Pancreas (tissue), 10 donors: Measurements from ENCODE around the gene RPF1. TPM values are rescaled to one million over a fixed set of nuclear protein-coding genes. Genes with fewer than 3 reads are reported as not detected.

Experiments
- ATAC-seq, 4 donors: fragments of 200-7000 bp; cut with Tn5 transposase; one replicate each; pipeline versions ENCODE4 v1.8.0 to v1.9.1; 2020; ENCODE audit warnings: mild to moderate bottlenecking in 4 of 4, moderate library complexity in 4 of 4
- DNase-seq, 6 donors: peaks; one replicate each; pipeline ENCODE4 v3.0.0-alpha.2; 2020
- FAIRE-seq: peaks from 2 replicates; lab custom pipeline; 2012; peaks lifted over from hg19 to GRCh38; lab: Jason Lieb, UNC
- H3K27ac ChIP-seq, 4 donors: fragments of 200-600 bp; sonication (generic); 1 replicate in 3 of 4; 2 replicates in 1 of 4; pipeline versions ENCODE4 v1.5.0 to v1.8.0; 2020
- H3K27me3 ChIP-seq, 4 donors: fragments of 200-600 bp; one replicate each; pipeline ENCODE4 v1.8.0; 2021
- H3K36me3 ChIP-seq, 3 donors: fragments of 200-600 bp; sonication (generic) in 1 of 3; one replicate each; pipeline versions ENCODE4 v1.5.0 to v1.8.0; 2020 to 2021
- H3K4me1 ChIP-seq, 3 donors: fragments of 200-600 bp; one replicate each; pipeline ENCODE4 v1.8.0; 2021
- H3K4me3 ChIP-seq, 4 donors: fragments of 200-600 bp; sonication (generic) in 2 of 4; one replicate each; pipeline versions ENCODE4 v1.5.0 to v1.8.0; 2020 to 2021
- H3K9me3 ChIP-seq, 4 donors: fragments of 200-600 bp; one replicate each; pipeline ENCODE4 v1.8.0; 2021
- WGBS, 2 donors: extraction: QIAGEN DNeasy Blood & Tissue Kit; methylation state at CpG; one replicate each; pipeline ENCODE4 v1.1.7; 2013; 5-methylcytosine and 5-hydroxymethylcytosine counted together
- intact Hi-C, 3 donors: fragments of 100-400 bp; cut with DNase I; formaldehyde crosslinking; loops; one replicate each; pipeline versions ENCODE4 v1.11.1 to v1.14.2; 2022
- polyA plus RNA-seq, 2 donors: library from polyadenylated mRNA; stranded (reverse); fragments of 200-250 nt; gene quantifications; one replicate each; pipeline ENCODE4 v1.2.3, GENCODE V29; 2013
- total RNA-seq, 6 donors: library from RNA; stranded (reverse); fragmentation: NEBNext Ultra II Directional in 4 of 6; extraction: Animal tissue kit (Norgen Biotek cat#: 25700) in 4 of 6; gene quantifications; one replicate each; pipeline versions ENCODE4 v1.2.1 to v1.2.4, GENCODE V29; 2021 to 2023
- TF ChIP-seq, protein P1 (sequence below), 4 donors: fragments of 200-600 bp; sonication (generic) in 3 of 4; IDR thresholded peaks; one replicate each; pipeline versions ENCODE4 v1.5.0 to v1.8.0; 2021; ENCODE audit warnings: antibody characterized with exemption in 4 of 4
- donor health status: healthy with polysubstance abuse.
- donor health status: DM: no; HTN: no; CAD: no; lungs with moderate emphysema.
- donor health status: DM: no; HTN: no; CAD: no.
- donor health status: control.
- donor health status: control.
- donor health status: Bipolar disorder and iron deficiency.
- donor health status: DM: yes; HTN: yes; CAD: no.
- donor health status: DM: no; HTN: no; CAD: no.
- donor health status: DM: no; HTN: no; CAD: no.
- donor health status: DM: yes; HTN: yes; CAD: no.

The RPF1 gene
- total and polyA plus RNA-seq, 8 donors = 7.2 to 23.3 (median 11.0) TPM

DNA sequence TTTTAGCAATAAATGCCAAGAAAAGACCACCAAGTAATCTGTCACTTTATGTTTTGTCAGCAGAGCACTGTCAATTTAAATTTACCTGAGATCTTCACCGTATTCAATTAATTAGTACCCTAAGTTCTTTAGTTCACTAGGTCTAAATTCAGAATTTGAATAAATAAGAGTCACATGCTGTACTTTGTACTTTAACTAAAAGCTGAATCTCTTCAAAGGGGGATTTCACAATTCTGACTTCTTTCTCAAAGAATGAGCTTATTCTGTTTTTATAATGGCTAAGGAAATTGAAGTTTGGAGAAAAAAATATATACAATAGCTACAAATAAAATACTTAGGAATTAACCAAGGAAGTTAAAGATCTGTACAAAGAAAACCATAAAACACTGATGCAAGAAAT lies 29.4 kb downstream of the RPF1 start:
- H3K27ac ChIP-seq = no peak overlapping the region
- H3K36me3 ChIP-seq = no peaks in the 10 kb centered on the region
- H3K27me3 ChIP-seq = no peaks in the 10 kb centered on the region
- peaks cover 2 to 13% (median 9%) of the 10 kb centered on the region in 3 donors for H3K4me1 ChIP-seq
- DNase-seq = no peak
- ATAC-seq = no peak
- no peak for FAIRE-seq
- WGBS, 2 donors = 98 to 99% methylated on average over 1 of the region's 1 CpG
- TF ChIP-seq, protein P1, sequence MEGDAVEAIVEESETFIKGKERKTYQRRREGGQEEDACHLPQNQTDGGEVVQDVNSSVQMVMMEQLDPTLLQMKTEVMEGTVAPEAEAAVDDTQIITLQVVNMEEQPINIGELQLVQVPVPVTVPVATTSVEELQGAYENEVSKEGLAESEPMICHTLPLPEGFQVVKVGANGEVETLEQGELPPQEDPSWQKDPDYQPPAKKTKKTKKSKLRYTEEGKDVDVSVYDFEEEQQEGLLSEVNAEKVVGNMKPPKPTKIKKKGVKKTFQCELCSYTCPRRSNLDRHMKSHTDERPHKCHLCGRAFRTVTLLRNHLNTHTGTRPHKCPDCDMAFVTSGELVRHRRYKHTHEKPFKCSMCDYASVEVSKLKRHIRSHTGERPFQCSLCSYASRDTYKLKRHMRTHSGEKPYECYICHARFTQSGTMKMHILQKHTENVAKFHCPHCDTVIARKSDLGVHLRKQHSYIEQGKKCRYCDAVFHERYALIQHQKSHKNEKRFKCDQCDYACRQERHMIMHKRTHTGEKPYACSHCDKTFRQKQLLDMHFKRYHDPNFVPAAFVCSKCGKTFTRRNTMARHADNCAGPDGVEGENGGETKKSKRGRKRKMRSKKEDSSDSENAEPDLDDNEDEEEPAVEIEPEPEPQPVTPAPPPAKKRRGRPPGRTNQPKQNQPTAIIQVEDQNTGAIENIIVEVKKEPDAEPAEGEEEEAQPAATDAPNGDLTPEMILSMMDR (IDR thresholded peaks at IDR 0.05) = no peak
- H3K9me3 ChIP-seq = no peaks in the 10 kb centered on the region
- no peak overlapping the region for H3K4me3 ChIP-seq
- intact Hi-C loops = no loop called here

GRCh38 chr1:84509029-84509428 lies 30.0 kb downstream of the RPF1 start:
- FAIRE-seq = no peak
- TF ChIP-seq, protein P1 (IDR thresholded peaks at IDR 0.05) = no peak

DNA sequence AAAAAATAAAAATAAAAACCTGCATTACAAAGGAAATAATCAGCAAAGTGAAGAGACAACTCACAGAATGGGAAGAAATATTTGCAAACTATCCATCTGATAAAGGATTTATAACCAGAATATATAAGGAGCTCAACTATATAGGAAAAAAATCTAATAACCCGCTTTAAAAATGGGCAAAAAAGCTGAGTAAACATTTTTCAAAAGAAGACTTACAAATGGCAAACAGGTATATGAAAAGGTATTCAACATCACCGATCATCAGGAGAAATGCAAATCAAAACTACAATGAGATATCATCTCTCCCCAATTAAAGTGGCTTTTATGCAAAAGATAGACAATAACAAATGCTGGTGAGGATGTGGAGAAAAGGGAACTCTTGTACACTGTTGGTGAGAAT lies 31.1 kb downstream of the RPF1 start:
- Histone ChIP-seq H3K9me3 (no peaks in the 10 kb centered on the region), H3K27me3 (no peaks in the 10 kb centered on the region), H3K4me3 (no peak overlapping the region), H3K4me1 (no peaks in the 10 kb centered on the region), H3K27ac (no peak overlapping the region), H3K36me3 (no peaks in the 10 kb centered on the region)
- ATAC-seq (no peak), FAIRE-seq (no peak), DNase-seq (no peak)
- WGBS, 2 donors = 46 to 48% methylated on average over 2 of the region's 2 CpGs
- intact Hi-C loops = no loop called here
- TF ChIP-seq, protein P1 (IDR thresholded peaks at IDR 0.05) = no peak

More at GRCh38 chr1:84509029-84509428, 30.0 kb downstream of the RPF1 start:
- DNase-seq (no peak), ATAC-seq (no peak)
- Histone ChIP-seq H3K4me3 (no peak overlapping the region), H3K36me3 (no peaks in the 10 kb centered on the region), H3K4me1 (peaks cover 0 to 8% (median 4%) of the 10 kb centered on the region in 3 donors), H3K9me3 (no peaks in the 10 kb centered on the region), H3K27ac (no peak overlapping the region), H3K27me3 (no peaks in the 10 kb centered on the region)
- intact Hi-C loops = no loop called here
- 88 to 99% methylated on average over 4 of the region's 4 CpGs for WGBS, 2 donors

GRCh38 chr1:84510668-84511067 lies 31.6 kb downstream of the RPF1 start:
- intact Hi-C loops = no loop called here

GRCh38 chr1:84524590-84524989 lies 45.5 kb downstream of the RPF1 start:
- no peak overlapping the region for H3K4me3 ChIP-seq
- H3K27me3 ChIP-seq = no peaks in the 10 kb centered on the region
- H3K36me3 ChIP-seq = no peaks in the 10 kb centered on the region
- intact Hi-C loops = no loop called here
- no peaks in the 10 kb centered on the region for H3K4me1 ChIP-seq
- ATAC-seq (no peak), DNase-seq (no peak), FAIRE-seq (no peak)
- H3K9me3 ChIP-seq = no peaks in the 10 kb centered on the region
- no peak overlapping the region for H3K27ac ChIP-seq
- TF ChIP-seq, protein P1 (IDR thresholded peaks at IDR 0.05) = no peak

More at GRCh38 chr1:84510668-84511067, 31.6 kb downstream of the RPF1 start:
- Histone ChIP-seq H3K9me3 (no peaks in the 10 kb centered on the region), H3K4me1 (no peaks in the 10 kb centered on the region), H3K27ac (no peak overlapping the region), H3K27me3 (no peaks in the 10 kb centered on the region), H3K4me3 (no peak overlapping the region), H3K36me3 (no peaks in the 10 kb centered on the region)
- TF ChIP-seq, protein P1 (IDR thresholded peaks at IDR 0.05) = no peak
- FAIRE-seq (no peak), DNase-seq (no peak), ATAC-seq (no peak)
- WGBS, 2 donors = 93 to 97% methylated on average over 3 of the region's 3 CpGs
